Neutrophil (primary cell): ENCODE measurements around the gene DIDO1.

Experiments used
- H3K27ac ChIP-seq: fragments of 200-600 bp; sonication (generic); 2 replicates; pipeline ENCODE4 v1.5.1; 2016; ENCODE audit warnings: mild to moderate bottlenecking, moderate library complexity
- H3K27me3 ChIP-seq: fragments of 200-600 bp; sonication (generic); 2 replicates; pipeline ENCODE4 v1.6.0; 2016; ENCODE audit warnings: mild to moderate bottlenecking
- H3K36me3 ChIP-seq: fragments of 200-600 bp; sonication (generic); 2 replicates; pipeline ENCODE4 v1.5.1; 2017
- H3K4me1 ChIP-seq, 2 experiments: fragments of 200-600 bp in 1 of 2; sonication (generic) in 1 of 2; 1 replicate in 1 of 2; 2 replicates in 1 of 2; pipeline versions ENCODE4 v1.5.1 to v1.6.1; 2013 to 2016; ENCODE audit warnings: low read depth in 1 of 2, low read length in 1 of 2, mild to moderate bottlenecking in 1 of 2, moderate library complexity in 1 of 2; ENCODE audit not compliant: control insufficient read depth in 1 of 2, insufficient read depth in 1 of 2
- H3K4me3 ChIP-seq, 2 experiments: fragments of 200-600 bp in 1 of 2; sonication (generic) in 1 of 2; 1 replicate in 1 of 2; 2 replicates in 1 of 2; pipeline ENCODE4 v1.5.1; 2013 to 2016; ENCODE audit warnings: low read depth in 1 of 2, low read length in 1 of 2, mild to moderate bottlenecking in 1 of 2, moderate library complexity in 1 of 2
- H3K9me3 ChIP-seq: fragments of 200-600 bp; sonication (generic); 2 replicates; pipeline ENCODE4 v1.5.1; 2016
- TF ChIP-seq, protein P1 (sequence below): fragments of 200-600 bp; sonication (generic); IDR thresholded peaks from 2 replicates; pipeline ENCODE4 v1.5.1; 2016; ENCODE audit warnings: antibody characterized with exemption

DIDO1 gene

DNA sequence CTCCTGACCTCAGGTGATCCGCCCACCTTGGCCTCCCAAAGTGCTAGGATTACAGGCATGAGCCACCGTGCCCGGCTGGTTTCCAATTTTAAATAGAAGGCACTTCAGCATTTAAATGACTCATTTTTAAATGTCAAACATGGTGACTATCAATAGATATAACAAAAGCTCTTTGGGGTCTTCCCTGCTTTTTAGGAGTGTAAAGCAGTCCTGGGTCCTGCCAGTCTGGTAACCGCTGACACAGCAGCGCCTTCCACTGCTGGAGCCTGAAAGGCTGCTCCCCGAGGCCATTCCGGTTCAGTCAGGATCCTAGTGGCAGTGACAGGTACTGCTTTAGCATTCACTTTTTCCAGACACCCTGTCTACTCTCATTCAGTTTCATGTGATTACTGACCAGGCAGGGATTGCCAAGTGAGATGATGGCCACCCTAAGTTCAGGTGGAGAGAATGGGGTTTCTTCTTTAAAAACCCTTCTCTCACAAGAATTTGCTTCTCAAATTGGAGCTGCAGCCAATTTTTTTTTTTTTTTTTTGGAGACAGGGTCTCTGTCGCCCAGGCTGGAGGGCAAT lies 5.1 kb downstream of the DIDO1 start:
- TF ChIP-seq, protein P1, sequence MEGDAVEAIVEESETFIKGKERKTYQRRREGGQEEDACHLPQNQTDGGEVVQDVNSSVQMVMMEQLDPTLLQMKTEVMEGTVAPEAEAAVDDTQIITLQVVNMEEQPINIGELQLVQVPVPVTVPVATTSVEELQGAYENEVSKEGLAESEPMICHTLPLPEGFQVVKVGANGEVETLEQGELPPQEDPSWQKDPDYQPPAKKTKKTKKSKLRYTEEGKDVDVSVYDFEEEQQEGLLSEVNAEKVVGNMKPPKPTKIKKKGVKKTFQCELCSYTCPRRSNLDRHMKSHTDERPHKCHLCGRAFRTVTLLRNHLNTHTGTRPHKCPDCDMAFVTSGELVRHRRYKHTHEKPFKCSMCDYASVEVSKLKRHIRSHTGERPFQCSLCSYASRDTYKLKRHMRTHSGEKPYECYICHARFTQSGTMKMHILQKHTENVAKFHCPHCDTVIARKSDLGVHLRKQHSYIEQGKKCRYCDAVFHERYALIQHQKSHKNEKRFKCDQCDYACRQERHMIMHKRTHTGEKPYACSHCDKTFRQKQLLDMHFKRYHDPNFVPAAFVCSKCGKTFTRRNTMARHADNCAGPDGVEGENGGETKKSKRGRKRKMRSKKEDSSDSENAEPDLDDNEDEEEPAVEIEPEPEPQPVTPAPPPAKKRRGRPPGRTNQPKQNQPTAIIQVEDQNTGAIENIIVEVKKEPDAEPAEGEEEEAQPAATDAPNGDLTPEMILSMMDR: peak; percentile 29
- H3K9me3 ChIP-seq: no peaks in the 10 kb centered on the region
- H3K27me3 ChIP-seq: no peaks in the 10 kb centered on the region
- peaks cover 61 to 73% of the 10 kb centered on the region in 2 experiments for H3K4me1 ChIP-seq
- H3K4me3 ChIP-seq: no peak overlapping the region
- no peaks in the 10 kb centered on the region for H3K36me3 ChIP-seq
- H3K27ac ChIP-seq: no peak overlapping the region

DNA sequence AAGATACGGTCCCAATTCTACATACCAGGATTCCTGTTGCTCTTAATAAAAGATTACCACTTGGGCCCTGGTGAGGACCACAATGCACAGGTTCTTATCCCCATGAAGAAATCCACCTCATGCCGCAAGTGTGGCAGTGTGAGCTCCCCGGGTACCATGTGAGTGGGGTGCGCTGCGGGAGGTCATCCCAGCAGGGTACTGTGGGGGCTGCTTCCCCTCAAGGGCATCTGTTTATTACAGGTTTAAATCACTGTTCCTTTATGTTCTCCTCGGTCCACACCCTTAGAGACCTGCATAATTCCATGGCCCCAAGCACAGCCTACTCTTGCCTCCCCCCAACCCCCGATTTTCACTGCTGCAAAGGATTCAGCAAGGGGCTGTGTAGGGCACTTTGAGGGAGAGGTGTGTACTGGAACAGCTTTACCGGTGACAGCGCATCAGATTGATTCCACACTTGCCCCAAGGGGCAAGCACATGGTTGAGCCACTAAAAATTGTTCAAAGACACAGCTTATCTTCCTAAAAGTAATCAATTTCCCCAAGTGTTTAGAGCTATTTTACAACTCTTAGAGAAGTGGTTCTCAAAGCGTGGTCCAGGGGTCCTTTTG lies 6.2 kb downstream of the DIDO1 start:
- Histone ChIP-seq H3K27ac (peak overlapping the region; percentile 32), H3K36me3 (no peaks in the 10 kb centered on the region), H3K4me1 (peaks cover 54 to 69% of the 10 kb centered on the region in 2 experiments), H3K4me3 (no peak overlapping the region), H3K9me3 (no peaks in the 10 kb centered on the region), H3K27me3 (no peaks in the 10 kb centered on the region)
- TF ChIP-seq, protein P1: no peak

DNA sequence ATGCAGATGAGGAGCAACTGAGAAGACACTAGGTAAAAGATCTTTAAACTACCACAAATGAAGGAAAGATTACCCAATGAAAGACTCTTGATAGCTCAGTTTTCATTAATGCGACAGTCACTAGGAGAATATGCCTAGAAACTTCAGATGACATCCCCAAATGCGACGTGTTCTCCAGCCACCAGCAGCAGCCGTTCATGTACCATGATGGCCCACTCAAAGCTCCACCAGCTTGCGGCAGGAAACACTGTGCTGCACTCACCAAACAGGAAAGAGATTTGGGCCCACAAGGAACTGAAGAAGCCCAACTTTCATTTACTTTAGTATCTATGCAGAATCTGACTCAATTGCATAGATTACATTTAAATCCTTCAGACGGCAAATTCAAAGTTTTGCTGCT lies 7.5 kb downstream of the DIDO1 start:
- Histone ChIP-seq H3K27ac (peak overlapping the region; percentile 33), H3K4me3 (no peak overlapping the region), H3K4me1 (peaks cover 41 to 55% of the 10 kb centered on the region in 2 experiments), H3K36me3 (no peaks in the 10 kb centered on the region), H3K27me3 (no peaks in the 10 kb centered on the region), H3K9me3 (no peaks in the 10 kb centered on the region)
- TF ChIP-seq, protein P1: no peak

DNA sequence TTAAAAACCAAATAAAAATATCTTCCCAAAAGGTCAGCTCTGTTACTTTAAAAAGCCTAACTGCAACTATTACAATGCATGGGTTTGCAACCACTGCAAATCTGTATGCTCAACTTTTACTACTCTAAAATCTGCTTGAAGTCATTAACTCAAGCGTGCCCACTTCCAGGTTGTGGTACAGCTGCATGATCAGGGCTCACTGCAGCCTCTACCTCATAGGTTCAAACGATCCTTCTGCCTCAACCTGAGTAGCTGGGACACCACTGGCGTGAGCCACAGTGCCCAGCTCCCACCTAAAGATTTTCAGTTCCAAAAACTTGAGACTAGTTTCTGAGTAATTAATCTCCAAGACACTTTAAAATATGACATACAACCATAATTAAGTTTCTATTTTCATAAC lies 8.2 kb downstream of the DIDO1 start:
- no peaks in the 10 kb centered on the region for H3K9me3 ChIP-seq
- no peaks in the 10 kb centered on the region for H3K27me3 ChIP-seq
- H3K27ac ChIP-seq: peak overlapping the region; percentile 7
- TF ChIP-seq, protein P1: no peak
- H3K4me3 ChIP-seq: no peak overlapping the region
- H3K36me3 ChIP-seq: peaks cover 5% of the 10 kb centered on the region
- H3K4me1 ChIP-seq: peaks cover 39 to 50% of the 10 kb centered on the region in 2 experiments

DNA sequence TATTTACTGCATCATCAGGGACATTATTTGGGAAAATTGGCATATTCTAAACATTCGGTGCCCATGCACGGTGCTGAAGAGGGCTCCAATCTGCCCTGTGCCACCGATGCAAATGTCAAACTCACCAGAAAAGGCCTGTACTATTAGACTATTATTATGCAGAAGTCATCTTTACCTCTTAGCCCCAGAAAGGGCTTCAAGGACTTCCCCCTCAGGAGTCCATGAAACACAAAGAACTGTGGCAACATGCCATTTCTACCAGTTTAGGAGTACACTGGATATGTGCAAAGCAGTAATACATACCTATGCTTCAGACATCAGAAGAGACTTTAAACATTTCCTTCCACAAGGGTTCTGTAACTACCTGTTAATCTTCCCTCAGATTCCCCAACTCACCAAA lies 8.6 kb downstream of the DIDO1 start:
- Histone ChIP-seq H3K4me1 (peaks cover 39 to 45% of the 10 kb centered on the region in 2 experiments), H3K9me3 (no peaks in the 10 kb centered on the region), H3K27me3 (no peaks in the 10 kb centered on the region), H3K27ac (peak overlapping the region; percentile 7), H3K36me3 (peaks cover 10% of the 10 kb centered on the region), H3K4me3 (no peak overlapping the region)
- TF ChIP-seq, protein P1: no peak
